ENCODE results near the gene ANKMY2.

ANKMY2 gene

GRCh38 chr7:16554518-16555236, 90.9 kb downstream of the ANKMY2 start:
- TF ChIP-seq CTCF (conservative IDR thresholded peaks at IDR 0.05) (no peak), ZFX (IDR thresholded peaks at IDR 0.05) (no peak)
- H3K27ac ChIP-seq: no peak overlapping the region

GRCh38 chr7:16550671-16551070, 94.9 kb downstream of the ANKMY2 start:
- TF ChIP-seq ZFX (IDR thresholded peaks at IDR 0.05) (no peak), CTCF (conservative IDR thresholded peaks at IDR 0.05) (no peak)
- no peak overlapping the region for H3K27ac ChIP-seq

Measured in C4-2B (cell line).